ENCODE data around the gene SALL2.

DNA sequence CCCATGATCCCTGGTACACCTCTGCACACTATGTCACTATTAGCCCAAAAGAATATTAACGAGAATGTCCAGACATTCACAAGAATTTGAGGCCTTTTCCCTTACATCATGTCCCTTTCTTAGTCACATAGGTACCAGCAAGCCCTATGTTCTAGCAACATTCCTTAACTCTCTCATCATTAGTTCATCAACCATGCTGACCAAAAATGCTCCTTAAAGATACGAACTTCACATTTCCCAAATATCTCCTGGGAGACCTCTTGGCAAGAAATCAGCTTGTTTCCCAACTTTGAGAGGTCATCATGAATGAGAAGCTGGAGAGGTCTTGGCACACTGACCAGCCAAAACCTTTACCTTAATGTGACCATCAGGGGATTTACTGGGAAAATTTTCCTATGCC lies 4.6 kb downstream of the SALL2 start:
- TF ChIP-seq, protein P1, sequence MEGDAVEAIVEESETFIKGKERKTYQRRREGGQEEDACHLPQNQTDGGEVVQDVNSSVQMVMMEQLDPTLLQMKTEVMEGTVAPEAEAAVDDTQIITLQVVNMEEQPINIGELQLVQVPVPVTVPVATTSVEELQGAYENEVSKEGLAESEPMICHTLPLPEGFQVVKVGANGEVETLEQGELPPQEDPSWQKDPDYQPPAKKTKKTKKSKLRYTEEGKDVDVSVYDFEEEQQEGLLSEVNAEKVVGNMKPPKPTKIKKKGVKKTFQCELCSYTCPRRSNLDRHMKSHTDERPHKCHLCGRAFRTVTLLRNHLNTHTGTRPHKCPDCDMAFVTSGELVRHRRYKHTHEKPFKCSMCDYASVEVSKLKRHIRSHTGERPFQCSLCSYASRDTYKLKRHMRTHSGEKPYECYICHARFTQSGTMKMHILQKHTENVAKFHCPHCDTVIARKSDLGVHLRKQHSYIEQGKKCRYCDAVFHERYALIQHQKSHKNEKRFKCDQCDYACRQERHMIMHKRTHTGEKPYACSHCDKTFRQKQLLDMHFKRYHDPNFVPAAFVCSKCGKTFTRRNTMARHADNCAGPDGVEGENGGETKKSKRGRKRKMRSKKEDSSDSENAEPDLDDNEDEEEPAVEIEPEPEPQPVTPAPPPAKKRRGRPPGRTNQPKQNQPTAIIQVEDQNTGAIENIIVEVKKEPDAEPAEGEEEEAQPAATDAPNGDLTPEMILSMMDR (IDR thresholded peaks at IDR 0.05) = no peak
- TF ChIP-seq POLR2A (IDR thresholded peaks at IDR 0.05) = no peak
